HG03280 (cell line): ENCODE measurements around the gene ADAM8.
"Not testable (repeated sequence)": the region's sequence is repeated elsewhere in the genome, so short reads cannot be mapped to it uniquely, and the experiment has no call there.

Experiments
- ATAC-seq: cut with Tn5 transposase; IDR thresholded peaks from one replicate; pipeline ENCODE4 v1.9.1; 2021; ENCODE audit warnings: mild to moderate bottlenecking, moderate library complexity; ENCODE audit not compliant: unreplicated experiment

Gene ADAM8

GRCh38 chr10:133270204-133270603, 6.5 kb downstream of the ADAM8 start:
- ATAC-seq = no peak

GRCh38 chr10:133269367-133269766, 7.3 kb downstream of the ADAM8 start:
- no peak for ATAC-seq

DNA sequence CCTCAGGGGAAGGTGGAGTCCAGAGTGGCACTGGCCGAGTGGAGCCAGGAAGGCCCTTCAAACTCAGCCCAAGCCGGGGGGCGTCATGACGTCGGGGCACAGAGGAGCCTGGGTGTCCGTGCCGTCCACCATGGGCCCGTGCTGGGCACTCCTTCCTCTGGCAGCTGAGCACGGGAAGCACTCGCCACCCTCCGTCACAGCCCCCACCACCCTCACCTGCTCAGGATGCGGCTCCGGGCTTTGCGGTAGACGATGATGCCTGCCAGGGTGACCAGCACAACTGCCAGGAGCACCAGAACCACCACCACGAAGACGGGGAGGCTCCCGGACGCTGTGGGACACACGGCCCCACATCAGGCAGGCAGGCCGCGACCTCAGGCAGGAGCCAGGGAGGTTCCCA, 8.1 kb downstream of the ADAM8 start:
- ATAC-seq = no peak

- no peak for ATAC-seq
Measured at GRCh38 chr10:133267829-133268228, 8.8 kb downstream of the ADAM8 start.

DNA sequence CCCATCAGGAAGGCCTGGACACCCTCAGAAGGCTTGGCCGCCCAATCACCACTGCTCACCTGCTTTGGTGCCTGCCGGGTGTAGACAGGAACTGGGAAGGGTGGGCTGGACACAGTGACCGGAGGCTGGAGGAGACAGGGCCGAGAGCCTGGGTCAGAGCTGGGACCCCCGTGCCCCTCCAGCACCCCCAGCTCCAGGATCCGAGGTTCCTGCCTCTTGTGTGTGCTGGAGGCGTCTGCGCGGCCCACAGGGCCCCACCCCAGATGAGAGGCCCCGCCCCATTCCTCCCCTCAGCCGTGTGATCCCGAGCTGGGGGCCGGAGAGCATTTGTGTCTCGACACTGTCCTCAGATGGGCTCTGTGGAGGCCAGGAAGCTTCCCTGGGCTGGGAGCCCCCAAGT, 9.4 kb downstream of the ADAM8 start:
- no peak for ATAC-seq

DNA sequence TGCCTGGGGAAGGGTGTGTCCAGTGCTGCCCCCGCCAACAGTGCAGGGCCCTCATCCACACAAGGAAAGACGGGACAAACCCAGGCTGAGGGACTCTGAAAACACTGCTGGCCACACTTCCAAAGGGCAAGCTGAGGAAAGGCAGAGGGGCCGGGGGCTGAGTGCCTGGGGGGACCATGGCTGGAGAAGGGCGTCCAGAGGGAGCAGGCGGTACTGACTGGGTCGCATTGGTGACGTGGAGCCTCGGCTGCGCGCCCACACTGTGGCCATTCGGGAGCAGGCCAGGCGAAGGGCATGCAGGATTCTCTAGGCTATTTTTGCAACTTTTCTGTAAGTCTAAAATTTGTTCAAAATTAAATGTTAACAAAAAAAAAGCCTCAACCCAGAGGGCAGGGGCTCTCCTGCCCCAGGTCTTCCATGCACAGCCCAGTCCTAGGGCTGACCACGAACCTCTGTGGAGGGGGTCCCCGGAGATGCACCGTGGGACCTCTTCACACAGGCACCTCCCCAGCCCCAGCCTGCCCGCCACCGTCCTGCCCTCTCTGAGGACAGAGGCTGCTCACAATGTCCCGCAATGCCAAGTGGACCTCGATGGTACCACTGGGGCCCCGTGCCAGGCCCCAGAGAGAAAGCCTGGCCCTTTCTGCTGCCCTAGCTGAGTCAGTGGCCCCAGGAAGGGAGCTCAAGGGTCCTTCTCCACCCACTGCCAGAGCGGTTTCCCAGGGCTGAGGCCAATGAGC, 10.4 kb downstream of the ADAM8 start:
- no peak for ATAC-seq

GRCh38 chr10:133265052-133265451, 11.6 kb downstream of the ADAM8 start:
- ATAC-seq = not testable (repeated sequence)

GRCh38 chr10:133264461-133264860, 12.2 kb downstream of the ADAM8 start:
- no peak for ATAC-seq

GRCh38 chr10:133263674-133264073, 13.0 kb downstream of the ADAM8 start:
- no peak for ATAC-seq

DNA sequence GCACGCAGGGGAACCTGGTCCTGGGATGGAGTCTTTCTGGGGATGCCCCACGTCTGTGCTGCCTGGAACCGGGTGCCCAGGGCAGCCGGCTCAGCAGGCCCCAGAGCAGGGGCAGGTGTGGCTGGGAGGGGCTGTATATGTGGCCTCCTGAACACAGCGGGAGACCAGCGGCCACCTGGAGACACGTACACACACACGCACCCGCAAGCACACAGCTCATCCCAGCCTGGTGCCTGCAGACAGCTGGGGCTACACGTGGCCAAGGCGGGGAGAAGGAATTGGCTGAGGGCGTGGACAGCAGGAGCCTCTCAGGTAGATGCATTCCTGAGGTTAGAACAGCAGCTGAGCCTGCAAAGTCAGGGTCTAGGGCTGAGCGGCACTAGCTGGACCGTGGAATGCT, 14.0 kb downstream of the ADAM8 start:
- ATAC-seq = no peak

DNA sequence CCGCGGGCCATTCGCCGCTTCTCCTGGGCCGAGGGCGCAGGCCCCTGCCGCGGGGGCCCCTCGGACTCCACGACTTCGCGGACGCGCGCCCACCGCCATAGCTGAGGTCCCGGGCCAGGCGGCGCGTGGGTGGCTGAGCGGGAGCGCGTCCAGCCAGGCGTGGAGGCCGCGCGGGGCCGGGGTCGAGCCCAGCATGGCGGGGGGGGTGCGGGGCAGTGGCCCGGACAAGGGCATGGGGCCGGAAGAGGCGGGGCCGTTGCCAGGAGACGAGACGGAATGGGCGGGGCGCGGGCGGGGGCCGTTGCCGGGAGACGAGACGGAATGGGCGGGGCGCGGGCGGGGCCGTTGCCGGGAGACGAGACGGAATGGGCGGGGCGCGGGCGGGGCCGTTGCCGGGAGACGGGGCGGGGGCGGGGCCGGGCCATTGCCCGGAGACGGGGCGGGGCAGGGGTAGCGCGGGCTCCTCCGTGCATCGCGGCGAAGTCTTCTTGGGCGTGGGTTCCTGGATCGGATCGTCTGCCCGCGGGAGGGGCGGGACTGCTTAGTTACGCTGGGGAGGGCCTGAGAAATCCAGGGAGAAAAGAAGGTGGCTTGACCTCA, 14.8 kb downstream of the ADAM8 start:
- peak; percentile 75 for ATAC-seq

DNA sequence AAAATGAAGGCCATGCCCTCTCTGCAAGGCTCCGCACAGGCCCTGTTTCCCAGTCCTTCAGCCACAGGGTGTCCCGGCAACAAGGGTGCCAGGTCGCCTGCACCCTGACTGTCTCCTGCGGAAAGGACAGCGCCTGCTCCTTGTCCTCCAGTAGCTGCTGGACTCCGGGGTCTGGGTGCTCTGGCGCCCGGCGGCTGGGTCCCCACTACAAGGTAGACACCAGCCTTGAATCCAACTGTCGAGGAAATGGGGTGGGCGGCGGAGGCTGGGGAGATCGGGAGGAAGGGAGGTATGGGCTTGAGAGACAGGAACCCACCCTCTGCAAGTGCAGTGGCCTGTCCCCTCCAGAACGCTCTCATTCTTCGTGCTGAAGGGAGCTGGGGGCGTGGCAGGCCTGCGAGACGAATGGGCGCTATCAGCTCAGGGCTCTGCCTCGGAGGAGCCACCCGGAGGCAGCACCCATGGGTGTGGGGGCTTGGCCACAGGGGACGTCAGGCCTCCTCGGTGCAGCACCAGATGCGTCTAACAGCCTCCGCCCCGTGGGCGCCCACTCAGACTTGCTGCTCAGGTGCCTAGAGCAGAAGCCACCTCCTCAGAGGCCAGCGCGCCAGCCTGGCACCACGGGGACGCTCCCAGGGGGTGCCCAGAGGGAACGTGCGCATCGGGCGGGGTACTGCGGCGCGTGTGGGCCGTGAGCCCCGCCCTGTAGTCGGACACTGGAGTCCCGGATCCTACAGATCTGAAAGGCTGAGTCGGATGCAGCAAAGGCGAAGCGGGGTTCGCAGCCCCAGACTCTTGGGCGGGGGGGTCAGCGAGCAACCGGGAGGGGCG, 15.6 kb downstream of the ADAM8 start:
- peak; percentile 58 for ATAC-seq

DNA sequence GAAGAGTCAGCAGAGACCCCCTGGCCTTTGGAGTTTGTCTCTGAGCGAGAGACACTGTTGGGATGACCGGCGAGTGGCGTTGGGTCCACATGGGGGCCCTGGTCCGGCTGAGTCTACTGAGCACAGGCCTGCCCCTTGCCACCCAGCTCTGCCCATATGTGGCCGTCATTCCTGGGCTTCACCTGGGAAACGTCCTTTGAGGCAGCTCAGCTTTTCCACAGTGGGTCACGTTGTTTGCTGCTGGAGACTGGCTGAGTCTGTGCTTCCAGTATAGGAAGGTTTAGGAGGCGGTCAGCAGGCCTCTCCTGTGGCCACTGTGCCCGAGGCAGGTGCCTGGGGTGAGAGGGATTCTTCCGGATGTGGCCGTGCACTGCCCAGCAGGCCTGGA, 17.1 kb downstream of the ADAM8 start:
- ATAC-seq = no peak

- ATAC-seq = no peak
Measured at GRCh38 chr10:133258818-133259601, 17.7 kb downstream of the ADAM8 start.

GRCh38 chr10:133258066-133258817, 18.4 kb downstream of the ADAM8 start:
- no peak for ATAC-seq

DNA sequence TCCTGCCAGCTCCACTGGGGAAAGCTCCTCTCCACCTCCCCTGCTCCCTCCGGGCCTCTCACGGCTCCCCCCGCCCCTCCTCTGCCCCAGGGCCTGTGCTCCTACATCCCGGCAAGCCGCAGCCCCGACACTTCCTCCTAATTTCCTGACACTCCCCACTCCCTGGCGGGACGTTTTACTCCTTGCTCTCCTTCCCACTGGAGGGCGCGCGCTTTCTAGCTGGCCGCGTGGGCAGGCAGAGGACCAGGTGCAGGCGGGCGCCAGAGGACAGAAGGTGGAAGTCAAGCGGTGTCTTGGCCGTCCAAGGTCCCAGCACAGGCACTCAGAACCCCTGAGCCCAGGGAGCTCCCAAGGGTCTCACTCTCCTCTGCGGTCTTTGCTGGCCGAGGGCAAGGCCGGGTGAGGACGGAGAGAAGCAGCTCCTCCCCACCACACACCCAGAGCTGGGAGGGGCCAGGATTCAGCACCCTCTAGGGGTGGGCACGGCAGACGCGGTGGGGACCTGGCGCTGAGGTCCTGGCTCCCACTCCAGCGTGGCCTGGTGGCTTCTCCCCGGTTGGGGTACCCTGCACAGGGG, 19.1 kb downstream of the ADAM8 start:
- no peak for ATAC-seq

DNA sequence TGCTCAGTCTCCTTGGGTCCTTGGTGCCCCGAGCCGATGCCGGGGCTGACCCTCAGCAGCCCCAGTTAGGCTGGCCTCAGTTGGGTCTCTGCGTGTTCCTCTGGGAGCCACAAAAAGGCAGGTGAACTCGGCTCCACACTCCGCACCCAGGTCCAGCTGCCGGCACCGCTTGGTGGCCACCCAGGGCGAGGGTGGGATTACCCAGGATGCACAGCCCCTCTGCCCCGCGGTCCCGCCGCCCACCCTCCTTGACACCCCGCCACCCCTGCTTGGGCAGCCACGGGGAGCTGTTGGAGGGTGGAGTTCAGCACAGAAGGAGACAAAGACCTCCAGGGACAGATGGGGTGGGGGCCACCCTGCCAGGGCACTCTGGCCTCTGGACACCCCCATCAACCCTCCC, 21.3 kb downstream of the ADAM8 start:
- no peak for ATAC-seq

DNA sequence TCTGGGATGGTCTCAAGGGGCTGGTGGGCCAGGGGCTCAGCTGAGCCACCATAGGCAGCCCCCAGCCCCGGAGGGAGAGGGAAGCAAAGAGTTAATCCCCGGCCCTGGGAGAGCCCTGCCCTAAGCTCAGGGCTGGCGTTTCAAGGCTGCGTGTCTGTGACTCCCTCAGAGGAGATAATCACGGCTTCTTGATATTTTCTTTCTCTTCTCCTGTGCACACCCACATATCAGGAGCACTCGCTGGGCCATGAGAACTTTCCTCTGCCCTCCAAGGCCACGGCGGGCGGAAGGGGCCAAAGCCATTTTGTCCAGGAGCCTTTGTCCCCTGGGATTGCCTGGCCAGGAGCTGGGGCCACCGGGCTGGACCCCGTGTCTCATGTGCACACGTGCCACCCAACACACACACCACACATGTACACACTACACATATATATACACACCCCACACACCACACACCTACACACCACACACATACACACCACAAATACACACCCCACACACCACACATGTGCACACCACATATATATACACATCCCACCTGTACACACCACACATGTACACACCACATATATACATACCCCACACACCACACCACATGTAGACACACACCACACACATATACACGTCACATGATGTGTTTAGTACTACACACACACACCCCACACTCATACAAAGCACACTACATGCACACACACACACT, 22.1 kb downstream of the ADAM8 start:
- ATAC-seq = no peak

GRCh38 chr10:133253361-133253955, 23.2 kb downstream of the ADAM8 start:
- ATAC-seq = no peak
